H1 (cell line): ENCODE data around the gene MNX1. TPM values are rescaled to one million over a fixed set of nuclear protein-coding genes. Genes with fewer than 3 reads are reported as not detected.

ENCODE experiments used
- ATF2 ChIP-seq: IDR thresholded peaks from 2 replicates; pipeline ENCODE4 v1.6.1; 2012; ENCODE audit warnings: low read length, inconsistent platforms
- ATF3 ChIP-seq: IDR thresholded peaks from 2 replicates; pipeline ENCODE4 v1.6.1; 2011; ENCODE audit warnings: low read depth, mild to moderate bottlenecking, low read length; ENCODE audit not compliant: insufficient read depth
- BACH1 ChIP-seq: IDR thresholded peaks from 2 replicates; pipeline ENCODE4 v1.6.1; 2012; ENCODE audit warnings: low read length, improper control_type of control experiment
- MAFK ChIP-seq: IDR thresholded peaks from 2 replicates; pipeline ENCODE4 v1.6.1; 2012; ENCODE audit warnings: low read depth, mild to moderate bottlenecking, improper control_type of control experiment, low read length
- PHF8 ChIP-seq: fragments of 200-600 bp; sonication (generic); conservative IDR thresholded peaks from 2 replicates; pipeline ENCODE4 v1.7.1; 2012; ENCODE audit warnings: low read depth, mild to moderate bottlenecking, inconsistent platforms, low read length, moderate library complexity
- RXRA ChIP-seq: IDR thresholded peaks from 2 replicates; pipeline ENCODE4 v1.6.1; 2011; ENCODE audit warnings: low read depth, mild to moderate bottlenecking, low read length, moderate library complexity; ENCODE audit not compliant: insufficient read depth
- polyA plus RNA-seq, 7 experiments: library from polyadenylated mRNA; depleted of rRNA in 3 of 7; stranded (reverse) in 5 of 7; unstranded in 2 of 7; fragments of >200 nt in 5 of 7; fragments of 200-250 nt in 2 of 7; gene quantifications; 1 replicate in 5 of 7; 2 replicates in 1 of 7; 4 replicates in 1 of 7; pipeline versions ENCODE4 v1.2.1 to v1.2.3, GENCODE V29; 2011 to 2013; ENCODE audit warnings: missing spikeins in 2 of 7, mixed read lengths in 2 of 7
- total RNA-seq: library from RNA; stranded (reverse); fragmentation: NEBNext Ultra II Directional; extraction: Animal tissue kit (Norgen Biotek cat#: 25700); gene quantifications from 2 replicates; pipeline ENCODE4 v1.2.1, GENCODE V29; 2021

Gene MNX1
- total and polyA plus RNA-seq, 2 of the 8 experiments (the other 6 are each of a cell fraction or from before 2014, with no cell fraction given) = 0.39 TPM; not detected in 1

DNA sequence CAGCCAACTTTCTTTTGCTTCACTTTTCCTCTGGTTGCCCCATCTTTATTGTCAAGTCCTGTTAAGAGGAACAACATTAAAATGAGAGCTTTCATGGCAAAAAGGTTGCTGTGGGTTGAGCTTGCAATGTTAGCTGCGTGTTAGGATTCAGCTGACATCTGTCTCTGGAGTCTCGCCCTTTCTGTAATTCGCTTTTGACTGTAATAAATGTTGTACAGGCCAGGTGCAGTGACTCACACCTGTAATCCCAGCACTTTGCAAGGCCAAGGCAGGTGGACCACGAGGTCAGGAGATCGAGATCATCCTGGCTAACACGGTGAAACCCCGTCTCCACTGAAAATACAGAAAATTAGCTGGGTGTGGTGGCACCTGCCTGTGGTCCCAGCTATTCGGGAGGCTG lies 24.1 kb downstream of the MNX1 start (continued):
- TF ChIP-seq ATF2 = no peak
- TF ChIP-seq ATF3 = no peak
- TF ChIP-seq BACH1 = no peak
- TF ChIP-seq RXRA = no peak
- TF ChIP-seq PHF8 = no peak
- no peak for TF ChIP-seq MAFK
